Measurements from ENCODE around the gene SLC7A5. TPM values are rescaled to one million over a fixed set of nuclear protein-coding genes. Genes with fewer than 3 reads are reported as not detected.
"Not testable (repeated sequence)": the region's sequence is repeated elsewhere in the genome, so short reads cannot be mapped to it uniquely, and the experiment has no call there.

The SLC7A5 gene
- total and polyA plus RNA-seq, 2 experiments from 2014 or later: 5.4 to 8.2 TPM

- Histone ChIP-seq H3K27ac (no peak overlapping the region), H3K27me3 (no peaks in the 10 kb centered on the region), H3K4me3 (no peak overlapping the region), H3K36me3 (no peaks in the 10 kb centered on the region), H3K9me3 (ENCODE audit: low read depth) (no peaks in the 10 kb centered on the region), H3K4me1 (ENCODE audit: low read depth) (no peaks in the 10 kb centered on the region)
- TF ChIP-seq CTCF (IDR thresholded peaks at IDR 0.05; ENCODE audit: low read depth, low read length): no peak
- no peak for DNase-seq (ENCODE audit: low read depth in 1 of 2, low spot score in 1 of 2)
Measured at GRCh38 chr16:87790292-87791100, 78.8 kb downstream of the SLC7A5 start.

GRCh38 chr16:87789437-87790291 is 79.6 kb downstream of the SLC7A5 start:
- no peak overlapping the region for H3K27ac ChIP-seq
- peak in 1 of 2 donors; percentile 33 for DNase-seq (ENCODE audit: low read depth in 1 of 2, low spot score in 1 of 2)
- H3K36me3 ChIP-seq: no peaks in the 10 kb centered on the region
- no peaks in the 10 kb centered on the region for H3K4me1 ChIP-seq (ENCODE audit: low read depth)
- TF ChIP-seq CTCF (IDR thresholded peaks at IDR 0.05; ENCODE audit: low read depth, low read length): no peak
- no peak overlapping the region for H3K4me3 ChIP-seq
- no peaks in the 10 kb centered on the region for H3K27me3 ChIP-seq
- no peaks in the 10 kb centered on the region for H3K9me3 ChIP-seq (ENCODE audit: low read depth)

- not testable (repeated sequence) for DNase-seq (ENCODE audit: low read depth in 1 of 2, low spot score in 1 of 2); H3K4me3 ChIP-seq; H3K27ac ChIP-seq; H3K9me3 ChIP-seq (ENCODE audit: low read depth); H3K4me1 ChIP-seq (ENCODE audit: low read depth); H3K36me3 ChIP-seq; H3K27me3 ChIP-seq
Measured at GRCh38 chr16:87788730-87789436, 80.4 kb downstream of the SLC7A5 start.

GRCh38 chr16:87787451-87788091 is 81.7 kb downstream of the SLC7A5 start:
- H3K4me1 ChIP-seq (ENCODE audit: low read depth); H3K36me3 ChIP-seq; H3K4me3 ChIP-seq; H3K27ac ChIP-seq; H3K9me3 ChIP-seq (ENCODE audit: low read depth); H3K27me3 ChIP-seq; DNase-seq (ENCODE audit: low read depth in 1 of 2, low spot score in 1 of 2): not testable (repeated sequence)

- peak in 1 of 2 donors; percentile 55 for DNase-seq (ENCODE audit: low read depth in 1 of 2, low spot score in 1 of 2)
- no peak for TF ChIP-seq CTCF (IDR thresholded peaks at IDR 0.05; ENCODE audit: low read depth, low read length)
- H3K36me3 ChIP-seq: no peaks in the 10 kb centered on the region
- no peak overlapping the region for H3K27ac ChIP-seq
- no peaks in the 10 kb centered on the region for H3K27me3 ChIP-seq
- H3K4me3 ChIP-seq: no peak overlapping the region
- H3K4me1 ChIP-seq (ENCODE audit: low read depth): no peaks in the 10 kb centered on the region
- H3K9me3 ChIP-seq (ENCODE audit: low read depth): no peaks in the 10 kb centered on the region
Measured at GRCh38 chr16:87784812-87785211, 84.5 kb downstream of the SLC7A5 start.

GRCh38 chr16:87782033-87782432 is 87.3 kb downstream of the SLC7A5 start:
- no peaks in the 10 kb centered on the region for H3K27me3 ChIP-seq
- no peak overlapping the region for H3K27ac ChIP-seq
- H3K4me1 ChIP-seq (ENCODE audit: low read depth): no peaks in the 10 kb centered on the region
- H3K4me3 ChIP-seq: no peak overlapping the region
- no peaks in the 10 kb centered on the region for H3K36me3 ChIP-seq
- TF ChIP-seq CTCF (IDR thresholded peaks at IDR 0.05; ENCODE audit: low read depth, low read length): no peak
- no peak for DNase-seq (ENCODE audit: low read depth in 1 of 2, low spot score in 1 of 2)
- no peaks in the 10 kb centered on the region for H3K9me3 ChIP-seq (ENCODE audit: low read depth)
